A673 (cell line): Measurements from ENCODE around the gene TCL1B.

Experiments
- EZH2 ChIP-seq: fragments of 200-600 bp; sonication (generic); IDR thresholded peaks from 2 replicates; pipeline ENCODE4 v1.6.1; 2017; ENCODE audit warnings: borderline replicate concordance, low read depth, mild to moderate bottlenecking, mixed read lengths, antibody characterized with exemption, low read length; ENCODE audit not compliant: poor library complexity, severe bottlenecking
- TF ChIP-seq, protein P1 (sequence below): fragments of 300-800, 200-600 bp; sonication (generic); conservative IDR thresholded peaks from 2 replicates; pipeline ENCODE4 v1.5.1; 2017; ENCODE audit warnings: low read depth, mild to moderate bottlenecking, antibody characterized with exemption, low read length, moderate library complexity, mixed read lengths

DNA sequence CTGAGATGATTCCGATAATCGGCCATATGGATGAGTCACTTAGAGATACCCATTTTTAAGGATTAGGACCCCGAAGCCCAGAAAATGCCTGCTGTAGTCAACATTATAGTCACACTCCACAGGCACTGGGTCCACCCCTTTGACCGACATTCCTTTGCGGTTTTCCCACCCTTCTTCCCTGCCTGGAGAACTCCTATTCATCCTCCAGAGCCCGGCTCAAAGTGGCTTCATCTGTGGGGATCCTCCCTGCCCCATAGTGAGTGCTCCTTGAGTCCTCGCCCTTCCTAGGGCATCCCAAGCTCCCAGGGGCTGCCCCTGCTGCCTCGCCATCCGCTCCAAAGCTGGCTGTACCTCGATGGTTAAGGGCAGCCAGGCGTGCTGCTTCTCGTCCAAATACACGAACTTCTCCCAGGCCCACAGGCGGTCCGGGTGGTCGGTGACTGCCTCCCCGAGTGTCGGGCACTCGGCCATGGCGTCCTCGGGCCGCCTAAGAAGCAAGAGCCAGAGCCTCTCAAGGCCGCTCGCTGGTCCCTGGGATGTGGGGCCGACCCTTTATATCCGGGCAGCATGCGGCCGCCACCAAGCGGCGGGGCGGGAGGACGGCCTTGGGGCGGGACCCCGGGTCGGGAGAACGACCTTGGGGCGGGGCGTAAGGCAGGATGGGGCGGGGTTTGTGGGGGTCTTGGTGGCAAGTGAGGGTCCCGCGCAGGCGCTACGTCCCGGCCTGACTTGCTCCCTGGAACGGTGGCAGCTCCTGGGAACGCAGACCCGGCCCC lies 27.6 kb downstream of the TCL1B start, which contains the start of gene TCL1A:
- TF ChIP-seq, protein P1, sequence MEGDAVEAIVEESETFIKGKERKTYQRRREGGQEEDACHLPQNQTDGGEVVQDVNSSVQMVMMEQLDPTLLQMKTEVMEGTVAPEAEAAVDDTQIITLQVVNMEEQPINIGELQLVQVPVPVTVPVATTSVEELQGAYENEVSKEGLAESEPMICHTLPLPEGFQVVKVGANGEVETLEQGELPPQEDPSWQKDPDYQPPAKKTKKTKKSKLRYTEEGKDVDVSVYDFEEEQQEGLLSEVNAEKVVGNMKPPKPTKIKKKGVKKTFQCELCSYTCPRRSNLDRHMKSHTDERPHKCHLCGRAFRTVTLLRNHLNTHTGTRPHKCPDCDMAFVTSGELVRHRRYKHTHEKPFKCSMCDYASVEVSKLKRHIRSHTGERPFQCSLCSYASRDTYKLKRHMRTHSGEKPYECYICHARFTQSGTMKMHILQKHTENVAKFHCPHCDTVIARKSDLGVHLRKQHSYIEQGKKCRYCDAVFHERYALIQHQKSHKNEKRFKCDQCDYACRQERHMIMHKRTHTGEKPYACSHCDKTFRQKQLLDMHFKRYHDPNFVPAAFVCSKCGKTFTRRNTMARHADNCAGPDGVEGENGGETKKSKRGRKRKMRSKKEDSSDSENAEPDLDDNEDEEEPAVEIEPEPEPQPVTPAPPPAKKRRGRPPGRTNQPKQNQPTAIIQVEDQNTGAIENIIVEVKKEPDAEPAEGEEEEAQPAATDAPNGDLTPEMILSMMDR, result no peak
- TF ChIP-seq EZH2, result no peak
